H1 (cell line): ENCODE results near the gene ZNF398. TPM values are rescaled to one million over a fixed set of nuclear protein-coding genes. Genes with fewer than 3 reads are reported as not detected.

Source experiments
- CTCF ChIA-PET: fragments of 300-600 bp; sonication (Branson Sonifier 250); formaldehyde crosslinking; loops from one replicate; lab custom pipeline; 2021; ENCODE audit not compliant: partially characterized antibody; lab: Charles Lee
- POLR2A ChIA-PET: fragments of 300-600 bp; sonication (Branson Sonifier 250); formaldehyde crosslinking; loops from one replicate; lab custom pipeline; 2021; ENCODE audit warnings: inconsistent platforms; ENCODE audit not compliant: partially characterized antibody; lab: Charles Lee
- DNase-seq, 2 experiments: peaks; one replicate each; pipeline versions ENCODE4 v3.0.0 to v3.0.0-alpha.2; 2010 to 2022; ENCODE audit warnings: low spot score in 2 of 2, low read depth in 1 of 2, mixed read lengths in 1 of 2
- FAIRE-seq: peaks from 2 replicates; lab custom pipeline; 2011; peaks lifted over from hg19 to GRCh38; lab: Jason Lieb, UNC
- H2AFZ ChIP-seq: 2 replicates; pipeline ENCODE4 v1.8.1; 2012; ENCODE audit warnings: low read length, inconsistent platforms
- H2AK5ac ChIP-seq: 2 replicates; pipeline ENCODE4 v1.6.1; 2013; ENCODE audit warnings: low read depth, low read length
- H2BK120ac ChIP-seq: replicated peaks from 2 replicates; pipeline ENCODE3; 2013; ENCODE audit warnings: low read depth, low read length, inconsistent platforms
- H2BK12ac ChIP-seq: 2 replicates; pipeline ENCODE4 v1.6.1; 2013; ENCODE audit warnings: low read depth, low read length
- H2BK15ac ChIP-seq: 2 replicates; pipeline ENCODE4 v1.6.1; 2013; ENCODE audit warnings: low read length
- H2BK20ac ChIP-seq: 2 replicates; pipeline ENCODE4 v1.6.1; 2013; ENCODE audit warnings: low read length
- H2BK5ac ChIP-seq: 2 replicates; pipeline ENCODE4 v1.6.1; 2013; ENCODE audit warnings: low read depth, low read length
- H3K14ac ChIP-seq: 2 replicates; pipeline ENCODE4 v1.6.1; 2013; ENCODE audit warnings: inconsistent platforms; ENCODE audit not compliant: insufficient read length
- H3K18ac ChIP-seq: 2 replicates; pipeline ENCODE4 v1.6.1; 2013; ENCODE audit warnings: low read length; ENCODE audit errors: extremely low read depth
- H3K23ac ChIP-seq: 2 replicates; pipeline ENCODE4 v1.6.1; 2013; ENCODE audit warnings: inconsistent platforms; ENCODE audit not compliant: insufficient read length
- H3K23me2 ChIP-seq: 2 replicates; pipeline ENCODE4 v1.6.1; 2013; ENCODE audit warnings: low read depth, low read length
- H3K27ac ChIP-seq: 2 replicates; pipeline ENCODE4 v1.6.1; 2011; ENCODE audit warnings: low read depth, low read length, inconsistent platforms
- H3K27me3 ChIP-seq, 4 experiments: replicated peaks in 1 of 4; 1 replicate in 1 of 4; 2 replicates in 3 of 4; pipeline versions ENCODE4 v1.6.1 to v1.8.1; 2011 to 2013; ENCODE audit warnings: low read length in 3 of 4, mild to moderate bottlenecking in 3 of 4, inconsistent platforms in 2 of 4, mixed read lengths in 2 of 4, moderate library complexity in 1 of 4; ENCODE audit not compliant: control insufficient read depth in 3 of 4, insufficient read depth in 3 of 4; ENCODE audit errors: extremely low read depth in 1 of 4
- H3K36me3 ChIP-seq, 4 experiments: 2 replicates each; pipeline versions ENCODE4 v1.6.1 to v1.8.1; 2011 to 2013; ENCODE audit warnings: mild to moderate bottlenecking in 4 of 4, low read length in 3 of 4, moderate library complexity in 2 of 4, control low read depth in 1 of 4, inconsistent platforms in 1 of 4; ENCODE audit not compliant: insufficient read depth in 4 of 4, control insufficient read depth in 2 of 4
- H3K4ac ChIP-seq: replicated peaks from 2 replicates; pipeline ENCODE3; 2013; ENCODE audit warnings: low read length, low read depth, mixed read lengths, inconsistent platforms; ENCODE audit not compliant: insufficient read length
- H3K4me1 ChIP-seq, 4 experiments: replicated peaks in 1 of 4; 1 replicate in 1 of 4; 2 replicates in 3 of 4; pipeline versions ENCODE4 v1.6.1 to v1.8.1; 2011 to 2013; ENCODE audit warnings: low read length in 3 of 4, inconsistent platforms in 2 of 4, mixed read lengths in 1 of 4; ENCODE audit not compliant: insufficient read depth in 4 of 4, control insufficient read depth in 3 of 4
- H3K4me2 ChIP-seq, 2 experiments: 2 replicates each; pipeline versions ENCODE4 v1.6.1 to v1.8.1; 2011 to 2013; ENCODE audit warnings: low read depth in 2 of 2, low read length in 2 of 2, control low read depth in 1 of 2, inconsistent platforms in 1 of 2, mild to moderate bottlenecking in 1 of 2; ENCODE audit not compliant: insufficient read depth in 1 of 2
- H3K4me3 ChIP-seq, 4 experiments: fragments of 200-600, 300-600 bp in 1 of 4; sonication (generic), shearing (Covaris generic), sonication (Bioruptor Twin) in 1 of 4; 2 replicates each; pipeline versions ENCODE4 v1.5.1 to v1.8.1; 2011 to 2016; ENCODE audit warnings: low read length in 4 of 4, low read depth in 3 of 4, control low read depth in 2 of 4, inconsistent platforms in 2 of 4, mild to moderate bottlenecking in 2 of 4, mixed read lengths in 1 of 4, moderate library complexity in 1 of 4; ENCODE audit not compliant: insufficient read depth in 2 of 4; ENCODE audit errors: extremely low read depth in 1 of 4
- H3K56ac ChIP-seq: replicated peaks from 2 replicates; pipeline ENCODE3; 2013; ENCODE audit warnings: low read depth, mild to moderate bottlenecking, mixed read lengths, low read length, inconsistent platforms; ENCODE audit not compliant: insufficient read length
- H3K79me1 ChIP-seq: 2 replicates; pipeline ENCODE4 v1.6.1; 2013; ENCODE audit warnings: low read depth, low read length, control low read depth
- H3K79me2 ChIP-seq, 2 experiments: 2 replicates each; pipeline versions ENCODE4 v1.6.1 to v1.8.1; 2012 to 2013; ENCODE audit warnings: low read length in 2 of 2, mild to moderate bottlenecking in 2 of 2, inconsistent platforms in 1 of 2; ENCODE audit not compliant: insufficient read depth in 2 of 2, control insufficient read depth in 1 of 2
- H3K9ac ChIP-seq, 4 experiments: replicated peaks in 1 of 4; 1 replicate in 1 of 4; 2 replicates in 3 of 4; pipeline versions ENCODE4 v1.6.1 to v1.8.1; 2011 to 2013; ENCODE audit warnings: low read depth in 3 of 4, low read length in 3 of 4, control low read depth in 2 of 4, mild to moderate bottlenecking in 2 of 4, moderate library complexity in 2 of 4, inconsistent platforms in 1 of 4; ENCODE audit errors: extremely low read depth in 1 of 4
- H3K9me3 ChIP-seq, 2 experiments: 2 replicates each; pipeline versions ENCODE4 v1.6.1 to v1.8.1; 2012 to 2013; ENCODE audit warnings: mild to moderate bottlenecking in 2 of 2, moderate library complexity in 2 of 2, control low read depth in 1 of 2, inconsistent platforms in 1 of 2, low read depth in 1 of 2, low read length in 1 of 2, mixed read lengths in 1 of 2; ENCODE audit not compliant: insufficient read depth in 2 of 2
- H4K20me1 ChIP-seq, 2 experiments: replicated peaks in 1 of 2; 2 replicates each; pipeline versions ENCODE3 to v1.8.1; 2011 to 2013; ENCODE audit warnings: inconsistent platforms in 2 of 2, low read length in 2 of 2, mild to moderate bottlenecking in 1 of 2; ENCODE audit not compliant: insufficient read depth in 2 of 2, control insufficient read depth in 1 of 2
- H4K5ac ChIP-seq: 2 replicates; pipeline ENCODE4 v1.6.1; 2013; ENCODE audit warnings: low read length, low read depth, mixed read lengths, inconsistent platforms; ENCODE audit not compliant: insufficient read length
- H4K8ac ChIP-seq: 2 replicates; pipeline ENCODE4 v1.8.0; 2013; ENCODE audit warnings: mild to moderate bottlenecking, moderate library complexity, low read length, inconsistent platforms; ENCODE audit not compliant: insufficient read depth; ENCODE audit errors: extremely low read depth
- H4K91ac ChIP-seq: replicated peaks from 2 replicates; pipeline ENCODE3; 2013; ENCODE audit warnings: low read length, mixed read lengths, inconsistent platforms; ENCODE audit not compliant: insufficient read length
- GTF2F1 ChIP-seq: IDR thresholded peaks from 2 replicates; pipeline ENCODE4 v1.6.1; 2012; ENCODE audit warnings: low read depth, low read length, improper control_type of control experiment, borderline replicate concordance
- POLR2A ChIP-seq, 2 experiments: IDR thresholded peaks; 1 replicate in 1 of 2; 2 replicates in 1 of 2; pipeline ENCODE4 v1.6.1; 2011; ENCODE audit warnings: low read depth in 2 of 2, low read length in 2 of 2, mild to moderate bottlenecking in 2 of 2; ENCODE audit errors: control extremely low read depth in 1 of 2
- WGBS, 2 experiments: shearing (Covaris generic) in 1 of 2; methylation state at CpG; one replicate each; pipeline versions ENCODE4 v1.1.6 to v1.1.7; 2013 to 2015; ENCODE audit warnings: low lambda C conversion rate in 2 of 2, mixed read lengths in 2 of 2, inconsistent platforms in 1 of 2, low coverage in 1 of 2, missing lambda C conversion rate in 1 of 2; ENCODE audit not compliant: insufficient replicate concordance in 2 of 2, insufficient coverage in 1 of 2, insufficient read length in 1 of 2; ENCODE audit errors: extremely low coverage in 1 of 2, missing lambda C conversion rate in 1 of 2; 5-methylcytosine and 5-hydroxymethylcytosine counted together
- polyA plus RNA-seq, 7 experiments: library from polyadenylated mRNA; depleted of rRNA in 3 of 7; stranded (reverse) in 5 of 7; unstranded in 2 of 7; fragments of >200 nt in 5 of 7; fragments of 200-250 nt in 2 of 7; gene quantifications; 1 replicate in 5 of 7; 2 replicates in 1 of 7; 4 replicates in 1 of 7; pipeline versions ENCODE4 v1.2.1 to v1.2.3, GENCODE V29; 2011 to 2013; ENCODE audit warnings: missing spikeins in 2 of 7, mixed read lengths in 2 of 7
- total RNA-seq: library from RNA; stranded (reverse); fragmentation: NEBNext Ultra II Directional; extraction: Animal tissue kit (Norgen Biotek cat#: 25700); gene quantifications from 2 replicates; pipeline ENCODE4 v1.2.1, GENCODE V29; 2021

The ZNF398 gene
- total and polyA plus RNA-seq, 2 of the 8 experiments (the other 6 are each of a cell fraction or from before 2014, with no cell fraction given) = 52.7 to 63.5 TPM

- H3K27ac ChIP-seq = no peak overlapping the region
- FAIRE-seq = no peak
- H3K56ac ChIP-seq = no peak overlapping the region
These were observed 76.5 kb downstream of the ZNF398 start for GRCh38 chr7:149223761-149224160.

More at GRCh38 chr7:149223761-149224160, 76.5 kb downstream of the ZNF398 start:
- Histone ChIP-seq H2BK20ac (no peak overlapping the region), H3K27me3 (no peaks in the 10 kb centered on the region), H4K5ac (no peak overlapping the region), H3K79me2 (no peaks in the 10 kb centered on the region), H3K4me1 (no peaks in the 10 kb centered on the region; a peak in 1 of 7 replicates), H4K20me1 (peaks cover 0 to 10% of the 10 kb centered on the region in 2 experiments), H3K36me3 (peaks cover 0 to 31% (median 8%) of the 10 kb centered on the region in 4 experiments; a peak in 6 of 8 replicates), H3K14ac (no peak overlapping the region), H4K8ac (no peak overlapping the region), H2AFZ (no peak overlapping the region), H3K4me3 (no peak overlapping the region), H3K79me1 (peaks cover 2% of the 10 kb centered on the region; the same call in 1 of the 2 replicates), H3K9ac (no peak overlapping the region), H3K4me2 (no peak overlapping the region), H3K4ac (no peak overlapping the region), H3K23ac (no peak overlapping the region), H3K18ac (no peak overlapping the region), H2AK5ac (no peak overlapping the region), H2BK12ac (no peak overlapping the region), H3K23me2 (no peaks in the 10 kb centered on the region), H2BK120ac (no peak overlapping the region), H4K91ac (no peak overlapping the region), H2BK5ac (no peak overlapping the region), H2BK15ac (no peak overlapping the region), H3K9me3 (no peaks in the 10 kb centered on the region)
- ChIA-PET CTCF (interaction anchor here (0.8 to 1.0 kb wide), 4 partner anchors 14 to 99 kb away, joined by 3 to 5 read pairs (median 3); no protein-coding TSS in a partner anchor), POLR2A (interaction anchor here (0.5 to 1.2 kb wide), 3 partner anchors 9 to 80 kb away, joined by 3 to 6 read pairs (median 3); no protein-coding TSS in a partner anchor)
- no peak for DNase-seq
- 100% methylated on average over 1 of the region's 39 CpGs; no CpG with 5 or more reads in 1 of the 2 experiments for WGBS, 2 experiments
- TF ChIP-seq POLR2A (IDR thresholded peaks at IDR 0.05; ENCODE audit: control extremely low read depth in 1 of 2, low read depth in 2 of 2, low read length in 2 of 2) = no peak
- TF ChIP-seq GTF2F1 = no peak
